GM23248 (cell line): ENCODE results near the gene CRB1. TPM values are rescaled to one million over a fixed set of nuclear protein-coding genes. Genes with fewer than 3 reads are reported as not detected.

Source experiments
- DNase-seq: peaks from one replicate; pipeline ENCODE4 v3.0.0-alpha.2; 2015
- H2AFZ ChIP-seq: fragments of 200-600 bp; sonication (generic); 2 replicates; pipeline ENCODE4 v1.6.1; 2016; ENCODE audit warnings: antibody characterized with exemption
- H3F3A ChIP-seq: fragments of 200-600 bp; sonication (generic); 2 replicates; pipeline ENCODE4 v1.6.1; 2016; ENCODE audit warnings: mild to moderate bottlenecking, antibody characterized with exemption, mixed run types; ENCODE audit not compliant: insufficient read depth
- H3K27ac ChIP-seq: fragments of 200-600 bp; sonication (generic); 2 replicates; pipeline ENCODE4 v1.5.1; 2016; ENCODE audit warnings: mild to moderate bottlenecking
- H3K27me3 ChIP-seq: fragments of 200-600 bp; sonication (generic); replicated peaks from 2 replicates; pipeline ENCODE4 v1.6.1; 2016; ENCODE audit warnings: mild to moderate bottlenecking; ENCODE audit not compliant: insufficient read depth
- H3K36me3 ChIP-seq: fragments of 200-600 bp; sonication (generic); 2 replicates; pipeline ENCODE4 v1.6.1; 2016; ENCODE audit warnings: low read depth, mild to moderate bottlenecking
- H3K4me1 ChIP-seq: fragments of 200-600 bp; sonication (generic); 2 replicates; pipeline ENCODE4 v1.6.1; 2016; ENCODE audit warnings: mild to moderate bottlenecking; ENCODE audit not compliant: insufficient read depth
- H3K4me2 ChIP-seq: fragments of 200-600 bp; sonication (generic); one replicate; pipeline ENCODE4 v1.6.1; 2016; ENCODE audit warnings: mild to moderate bottlenecking; ENCODE audit not compliant: unreplicated experiment
- H3K4me3 ChIP-seq: fragments of 200-600 bp; sonication (generic); 2 replicates; pipeline ENCODE4 v1.5.1; 2016; ENCODE audit warnings: mild to moderate bottlenecking
- H3K79me2 ChIP-seq: fragments of 200-600 bp; sonication (generic); 2 replicates; pipeline ENCODE4 v1.6.1; 2016; ENCODE audit warnings: mild to moderate bottlenecking; ENCODE audit not compliant: insufficient read depth
- H3K9ac ChIP-seq: fragments of 200-600 bp; sonication (generic); 2 replicates; pipeline ENCODE4 v1.6.1; 2016; ENCODE audit warnings: mild to moderate bottlenecking
- H3K9me2 ChIP-seq: fragments of 200-600 bp; sonication (generic); 2 replicates; pipeline ENCODE4 v1.6.1; 2016; ENCODE audit warnings: mixed run types, mild to moderate bottlenecking, moderate library complexity; ENCODE audit not compliant: insufficient read depth
- H3K9me3 ChIP-seq: fragments of 200-600 bp; sonication (generic); one replicate; pipeline ENCODE4 v1.6.1; 2017; ENCODE audit warnings: low read depth
- H4K20me1 ChIP-seq: fragments of 200-600 bp; sonication (generic); 2 replicates; pipeline ENCODE4 v1.6.0; 2016; ENCODE audit not compliant: insufficient read depth
- EZH2 ChIP-seq: fragments of 200-600 bp; sonication (generic); IDR thresholded peaks from 2 replicates; pipeline ENCODE4 v1.6.1; 2018; ENCODE audit warnings: antibody characterized with exemption, mild to moderate bottlenecking; ENCODE audit not compliant: insufficient read depth, poor library complexity, severe bottlenecking
- EZH2phosphoT487 ChIP-seq: fragments of 200-600 bp; sonication (generic); IDR thresholded peaks from 2 replicates; pipeline ENCODE4 v1.6.1; 2018; ENCODE audit warnings: antibody characterized with exemption, moderate library complexity, mild to moderate bottlenecking, low read depth; ENCODE audit not compliant: insufficient read depth
- WGBS, 2 experiments: methylation state at CpG; one replicate each; pipeline ENCODE4 v1.1.6; 2015 to 2017; ENCODE audit warnings: low lambda C conversion rate in 2 of 2, low coverage in 1 of 2; ENCODE audit errors: missing lambda C conversion rate in 2 of 2; 5-methylcytosine and 5-hydroxymethylcytosine counted together
- in situ Hi-C: fragments of 300-500 bp; cut with MboI; formaldehyde crosslinking; loops from 2 replicates; pipeline ENCODE4 v1.15.0; 2020
- polyA plus RNA-seq: library from polyadenylated mRNA; unstranded; fragments of >200 nt; fragmentation: Nextera tagmentation; extraction: Ambion mirVana; gene quantifications from 2 replicates; pipeline ENCODE4 v1.2.1, GENCODE V29; 2016
- total RNA-seq: library from RNA; depleted of rRNA; stranded (reverse); fragments of >200 nt; shearing (Covaris generic); gene quantifications from 2 replicates; pipeline ENCODE4 v1.2.3, GENCODE V29; 2014

The CRB1 gene
- total and polyA plus RNA-seq, 2 experiments from 2014 or later: 0.11 TPM; not detected in 1

GRCh38 chr1:197307136-197307535 lies 39.1 kb downstream of the CRB1 start:
- Histone ChIP-seq H3K9me2 (no peaks in the 10 kb centered on the region), H4K20me1 (no peaks in the 10 kb centered on the region), H3F3A (no peaks in the 10 kb centered on the region), H3K27me3 (no peaks in the 10 kb centered on the region), H3K4me2 (no peak overlapping the region), H3K9me3 (no peaks in the 10 kb centered on the region), H2AFZ (no peak overlapping the region), H3K79me2 (no peaks in the 10 kb centered on the region), H3K9ac (no peak overlapping the region), H3K27ac (no peak overlapping the region), H3K4me3 (no peak overlapping the region), H3K4me1 (0 out of 2 replicates have a peak, but pooled peaks cover 3% of the 10 kb centered on the region), H3K36me3 (no peaks in the 10 kb centered on the region)
- in situ Hi-C loops: no loop called here
- no peak for DNase-seq
- TF ChIP-seq EZH2 (no peak), EZH2phosphoT487 (no peak)

DNA sequence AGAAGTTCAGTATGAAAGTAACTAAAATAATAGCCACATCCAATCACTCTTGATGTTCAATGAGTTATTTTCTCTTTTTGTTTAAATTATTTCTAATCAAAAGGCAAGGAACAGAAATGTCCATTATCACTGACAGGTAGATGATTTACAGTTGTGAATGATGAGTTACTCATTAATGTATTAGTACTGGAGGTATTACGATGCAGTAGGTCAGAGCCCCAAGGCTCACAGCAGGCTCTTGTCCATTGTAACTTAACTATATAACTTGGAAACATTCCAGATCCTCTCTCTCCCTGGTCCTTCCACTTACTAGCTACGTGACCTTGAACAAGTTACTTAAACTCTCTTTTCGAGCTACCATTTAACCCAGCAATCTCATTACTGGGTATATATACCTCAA lies 39.5 kb downstream of the CRB1 start:
- no peak overlapping the region for H3K9ac ChIP-seq
- no peak for DNase-seq
- H3K4me2 ChIP-seq: no peak overlapping the region
- H3K4me1 ChIP-seq: 0 out of 2 replicates have a peak, but pooled peaks cover 2% of the 10 kb centered on the region
- no peaks in the 10 kb centered on the region for H3K9me3 ChIP-seq
- H3K4me3 ChIP-seq: no peak overlapping the region
- no peaks in the 10 kb centered on the region for H3K27me3 ChIP-seq
- no peak overlapping the region for H3K27ac ChIP-seq
- 68 to 71% methylated on average over 3 of the region's 3 CpGs for WGBS, 2 experiments
- no peaks in the 10 kb centered on the region for H3K36me3 ChIP-seq
- H3K79me2 ChIP-seq: no peaks in the 10 kb centered on the region
- no peak overlapping the region for H2AFZ ChIP-seq
- H4K20me1 ChIP-seq: no peaks in the 10 kb centered on the region
- no peaks in the 10 kb centered on the region for H3K9me2 ChIP-seq
- in situ Hi-C loops: no loop called here
- no peak for TF ChIP-seq EZH2
- TF ChIP-seq EZH2phosphoT487: no peak
- no peaks in the 10 kb centered on the region for H3F3A ChIP-seq

- in situ Hi-C loops: no loop called here
- H4K20me1 ChIP-seq: no peaks in the 10 kb centered on the region
- H3K79me2 ChIP-seq: no peaks in the 10 kb centered on the region
Observed at GRCh38 chr1:197311081-197311480, 43.0 kb downstream of the CRB1 start.

GRCh38 chr1:197312163-197312562 lies 44.1 kb downstream of the CRB1 start:
- no peak for DNase-seq

More at GRCh38 chr1:197311081-197311480, 43.0 kb downstream of the CRB1 start:
- no peak for TF ChIP-seq EZH2
- no peak for TF ChIP-seq EZH2phosphoT487
- no peak overlapping the region for H3K4me2 ChIP-seq
- H3K9me3 ChIP-seq: no peaks in the 10 kb centered on the region
- no peaks in the 10 kb centered on the region for H3K27me3 ChIP-seq
- WGBS, 2 experiments: 66 to 67% methylated on average over 4 of the region's 4 CpGs
- H3K9me2 ChIP-seq: no peaks in the 10 kb centered on the region
- H3K9ac ChIP-seq: no peak overlapping the region
- no peaks in the 10 kb centered on the region for H3K36me3 ChIP-seq
- no peak overlapping the region for H3K4me3 ChIP-seq
- no peak for DNase-seq
- H3K27ac ChIP-seq: no peak overlapping the region
- H2AFZ ChIP-seq: no peak overlapping the region
- H3K4me1 ChIP-seq: no peaks in the 10 kb centered on the region
- no peaks in the 10 kb centered on the region for H3F3A ChIP-seq

GRCh38 chr1:197313713-197314112 lies 45.7 kb downstream of the CRB1 start:
- no peaks in the 10 kb centered on the region for H3F3A ChIP-seq
- in situ Hi-C loops: no loop called here
- no peak overlapping the region for H3K4me2 ChIP-seq
- H3K9ac ChIP-seq: no peak overlapping the region
- H3K4me3 ChIP-seq: no peak overlapping the region
- no peak for TF ChIP-seq EZH2
- TF ChIP-seq EZH2phosphoT487: no peak
- DNase-seq: no peak
- H2AFZ ChIP-seq: no peak overlapping the region
- H3K27ac ChIP-seq: no peak overlapping the region
- no peaks in the 10 kb centered on the region for H3K9me2 ChIP-seq
- no peaks in the 10 kb centered on the region for H3K36me3 ChIP-seq
- no peaks in the 10 kb centered on the region for H3K9me3 ChIP-seq
- H3K27me3 ChIP-seq: no peaks in the 10 kb centered on the region
- no peaks in the 10 kb centered on the region for H3K4me1 ChIP-seq
- H4K20me1 ChIP-seq: no peaks in the 10 kb centered on the region
- WGBS, 2 experiments: 36 to 44% methylated on average over 5 of the region's 5 CpGs
- H3K79me2 ChIP-seq: no peaks in the 10 kb centered on the region

More at GRCh38 chr1:197312163-197312562, 44.1 kb downstream of the CRB1 start:
- no peaks in the 10 kb centered on the region for H3F3A ChIP-seq
- TF ChIP-seq EZH2phosphoT487 (no peak), EZH2 (no peak)
- in situ Hi-C loops: no loop called here
- H3K27me3 ChIP-seq: no peaks in the 10 kb centered on the region
- no peak overlapping the region for H3K4me2 ChIP-seq
- H2AFZ ChIP-seq: no peak overlapping the region
- no peaks in the 10 kb centered on the region for H3K9me2 ChIP-seq
- H3K79me2 ChIP-seq: no peaks in the 10 kb centered on the region
- no peaks in the 10 kb centered on the region for H3K4me1 ChIP-seq
- no peaks in the 10 kb centered on the region for H4K20me1 ChIP-seq
- no peaks in the 10 kb centered on the region for H3K9me3 ChIP-seq
- 66 to 73% methylated on average over 5 of the region's 5 CpGs for WGBS, 2 experiments
- no peaks in the 10 kb centered on the region for H3K36me3 ChIP-seq
- H3K27ac ChIP-seq: no peak overlapping the region
- H3K9ac ChIP-seq: no peak overlapping the region
- H3K4me3 ChIP-seq: no peak overlapping the region
